GM12891 (cell line): Measurements from ENCODE around the gene HEBP1.

Experiments
- DNase-seq: peaks from one replicate; pipeline ENCODE4 v3.0.0; 2011; ENCODE audit warnings: low spot score; ENCODE audit not compliant: insufficient read length
- FAIRE-seq: peaks from 2 replicates; lab custom pipeline; 2011; peaks lifted over from hg19 to GRCh38; lab: Jason Lieb, UNC
- PAX5 ChIP-seq: IDR thresholded peaks from 2 replicates; pipeline ENCODE4 v1.6.1; 2011; ENCODE audit warnings: low read length, moderate library complexity, mild to moderate bottlenecking; ENCODE audit not compliant: insufficient read depth, severe bottlenecking
- POLR2A ChIP-seq: IDR thresholded peaks from 2 replicates; pipeline ENCODE4 v1.6.1; 2011; ENCODE audit warnings: low read depth, low read length, control low read depth
- POLR2AphosphoS5 ChIP-seq: IDR thresholded peaks from 2 replicates; pipeline ENCODE4 v1.6.1; 2011; ENCODE audit warnings: low read depth, low read length, control low read depth
- POU2F2 ChIP-seq: IDR thresholded peaks from 2 replicates; pipeline ENCODE4 v1.6.1; 2011; ENCODE audit warnings: low read depth, mild to moderate bottlenecking, control low read depth, low read length, moderate library complexity
- SPI1 ChIP-seq: IDR thresholded peaks from 2 replicates; pipeline ENCODE4 v1.6.1; 2011; ENCODE audit warnings: low read depth, low read length, control low read depth
- TAF1 ChIP-seq: IDR thresholded peaks from 2 replicates; pipeline ENCODE4 v1.6.1; 2011; ENCODE audit warnings: low read depth, low read length, control low read depth

HEBP1 gene

DNA sequence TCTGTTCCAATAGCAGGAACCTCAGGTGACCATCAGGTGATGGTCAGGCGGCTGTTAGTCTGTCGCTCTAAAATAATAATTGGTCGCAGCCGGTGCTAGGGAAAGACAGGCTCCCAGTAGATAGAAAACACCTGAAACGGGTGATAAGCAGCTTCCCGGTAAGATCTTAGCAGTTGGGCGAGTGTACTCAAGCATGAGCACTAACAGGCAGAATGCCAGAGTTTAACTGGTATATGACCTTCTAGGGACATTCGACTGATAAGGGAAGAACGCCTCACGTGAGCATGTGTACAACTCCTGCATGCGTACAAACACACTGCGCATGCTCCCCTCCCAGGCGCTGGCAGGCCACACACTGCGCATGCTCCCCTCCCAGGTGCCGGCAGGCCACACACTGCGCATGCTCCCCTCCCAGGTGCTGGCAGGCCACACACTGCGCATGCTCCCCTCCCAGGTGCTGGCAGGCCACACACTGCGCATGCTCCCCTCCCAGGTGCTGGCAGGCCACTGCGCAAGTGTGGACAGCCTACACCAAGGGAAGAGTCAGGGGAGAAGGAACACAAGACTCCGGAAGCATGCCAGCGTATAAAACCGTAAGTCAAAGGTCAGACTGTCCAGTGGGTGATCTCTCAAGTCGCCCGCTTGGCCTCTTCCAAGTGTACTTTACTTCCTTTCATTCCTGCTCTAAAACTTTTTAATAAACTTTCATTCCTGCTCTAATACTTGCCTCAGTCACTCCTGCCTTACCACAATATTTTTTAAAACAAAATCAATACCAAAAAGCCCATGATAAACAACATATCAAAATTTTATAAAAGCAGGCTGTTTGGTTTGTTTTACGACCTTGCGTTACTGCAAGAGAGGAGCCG is 72.6 kb downstream of the HEBP1 start:
- FAIRE-seq (no peak), DNase-seq (no peak)
- TF ChIP-seq POLR2AphosphoS5 (no peak), POLR2A (no peak), TAF1 (no peak), POU2F2 (no peak), SPI1 (no peak), PAX5 (no peak)

DNA sequence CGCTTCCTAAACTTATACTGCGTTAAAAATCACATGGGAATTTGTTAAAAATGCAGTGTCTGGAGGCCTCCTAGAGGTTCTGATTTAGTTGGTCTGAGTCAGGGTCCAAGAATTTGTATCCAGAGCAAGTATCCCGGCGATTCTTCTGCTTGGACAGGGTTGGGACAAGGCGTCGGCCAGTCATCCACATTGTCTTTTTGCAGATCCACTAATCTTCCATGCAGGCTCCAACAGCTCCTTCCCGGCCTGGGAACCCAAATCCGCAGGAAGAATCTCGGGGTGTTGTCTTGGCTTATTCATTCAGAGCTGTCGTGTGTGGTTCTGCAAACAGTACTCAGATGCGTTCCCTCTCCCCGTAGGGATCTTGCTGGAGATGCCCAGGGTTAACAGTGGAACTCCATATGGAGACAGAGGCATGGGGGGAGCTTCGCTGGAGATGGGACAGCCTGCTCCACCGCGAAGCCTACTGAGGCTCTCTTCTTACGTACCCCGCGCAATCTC is 73.4 kb downstream of the HEBP1 start:
- no peak for DNase-seq
- TF ChIP-seq POU2F2 (no peak), POLR2AphosphoS5 (no peak), SPI1 (no peak), TAF1 (no peak), PAX5 (no peak), POLR2A (no peak)
- no peak for FAIRE-seq

GRCh38 chr12:12925388-12925787 is 74.7 kb downstream of the HEBP1 start:
- FAIRE-seq = no peak
- no peak for DNase-seq
- TF ChIP-seq TAF1 = no peak
- no peak for TF ChIP-seq PAX5
- TF ChIP-seq POU2F2 = no peak
- TF ChIP-seq POLR2A = no peak
- no peak for TF ChIP-seq POLR2AphosphoS5
- no peak for TF ChIP-seq SPI1
